ENCODE measurements around the gene AGBL1. TPM values are rescaled to one million over a fixed set of nuclear protein-coding genes. Genes with fewer than 3 reads are reported as not detected.

The AGBL1 gene
- total and polyA plus RNA-seq, 4 donors: not detected

- no peak for DNase-seq (ENCODE audit: low spot score)
- TF ChIP-seq HNF4A (conservative IDR thresholded peaks at IDR 0.05): no peak
- no peak for TF ChIP-seq RXRA (IDR thresholded peaks at IDR 0.05)
- WGBS: 32% methylated on average over 1 of the region's 1 CpG
- Histone ChIP-seq H3K9me3 (ENCODE audit: control insufficient read depth in 4 of 4, low read length in 3 of 4) (peaks cover 0 to 2% (median 0%) of the 10 kb centered on the region in 4 donors), H3K36me3 (ENCODE audit: control insufficient read depth in 4 of 4, insufficient read depth in 3 of 4, low read depth in 1 of 4, low read length in 3 of 4) (no peaks in the 10 kb centered on the region), H3K9ac (ENCODE audit: low read depth in 1 of 2, low read length in 2 of 2) (no peak overlapping the region), H3K4me1 (ENCODE audit: control insufficient read depth in 4 of 4, insufficient read depth in 4 of 4, low read length in 3 of 4) (no peaks in the 10 kb centered on the region), H3K4me3 (ENCODE audit: low read depth in 1 of 3, low read length in 3 of 3) (no peak overlapping the region), H3K27ac (ENCODE audit: low read depth in 1 of 2, low read length in 2 of 2) (no peak overlapping the region), H3K27me3 (ENCODE audit: control insufficient read depth in 4 of 4, insufficient read depth in 4 of 4, low read length in 3 of 4) (peaks cover 0 to 2% (median 0%) of the 10 kb centered on the region in 4 donors)
Observed at GRCh38 chr15:86885616-86886015, 805.9 kb downstream of the AGBL1 start.

GRCh38 chr15:86892774-86893449 is 813.2 kb downstream of the AGBL1 start:
- TF ChIP-seq CTCF (IDR thresholded peaks at IDR 0.05; ENCODE audit: low read depth, low read length, missing input control): no peak
- no peak for TF ChIP-seq TAF1 (conservative IDR thresholded peaks at IDR 0.05)
- no peak for TF ChIP-seq GABPA (IDR thresholded peaks at IDR 0.05 in 1 of 2, conservative IDR thresholded peaks at IDR 0.05 in 1 of 2)
- TF ChIP-seq ZBTB33 (IDR thresholded peaks at IDR 0.05): no peak
- no peak for TF ChIP-seq RAD21 (IDR thresholded peaks at IDR 0.05)
- TF ChIP-seq NR2F2 (IDR thresholded peaks at IDR 0.05): no peak
- TF ChIP-seq SP1 (IDR thresholded peaks at IDR 0.05): no peak
- TF ChIP-seq HNF4G (IDR thresholded peaks at IDR 0.05): no peak
- TF ChIP-seq JUND (IDR thresholded peaks at IDR 0.05): no peak
- TF ChIP-seq EGR1 (IDR thresholded peaks at IDR 0.05; ENCODE audit: low read depth in 2 of 2): no peak
- TF ChIP-seq YY1 (IDR thresholded peaks at IDR 0.05): no peak
- no peak for TF ChIP-seq RXRA (IDR thresholded peaks at IDR 0.05)
- TF ChIP-seq ATF3 (IDR thresholded peaks at IDR 0.05): no peak
- peaks cover 0 to 6% (median 1%) of the 10 kb centered on the region in 4 donors for H3K27me3 ChIP-seq (ENCODE audit: control insufficient read depth in 4 of 4, insufficient read depth in 4 of 4, low read length in 3 of 4)
- H3K9ac ChIP-seq (ENCODE audit: low read depth in 1 of 2, low read length in 2 of 2): no peak overlapping the region
- H3K9me3 ChIP-seq (ENCODE audit: control insufficient read depth in 4 of 4, low read length in 3 of 4): peaks cover 0 to 3% (median 0%) of the 10 kb centered on the region in 4 donors
- no peak overlapping the region for H3K4me3 ChIP-seq (ENCODE audit: low read depth in 1 of 3, low read length in 3 of 3)
- H3K4me1 ChIP-seq (ENCODE audit: control insufficient read depth in 4 of 4, insufficient read depth in 4 of 4, low read length in 3 of 4): no peaks in the 10 kb centered on the region
- no peak overlapping the region for H3K27ac ChIP-seq (ENCODE audit: low read depth in 1 of 2, low read length in 2 of 2)
- H3K36me3 ChIP-seq (ENCODE audit: control insufficient read depth in 4 of 4, insufficient read depth in 3 of 4, low read depth in 1 of 4, low read length in 3 of 4): no peaks in the 10 kb centered on the region
- 36% methylated on average over 10 of the region's 10 CpGs for WGBS
- no peak for DNase-seq (ENCODE audit: low spot score)

- no peak overlapping the region for H3K27ac ChIP-seq (ENCODE audit: low read depth in 1 of 2, low read length in 2 of 2)
- H3K9me3 ChIP-seq (ENCODE audit: control insufficient read depth in 4 of 4, low read length in 3 of 4): peaks cover 0 to 3% (median 0%) of the 10 kb centered on the region in 4 donors
- 53% methylated on average over 3 of the region's 3 CpGs for WGBS
- peaks cover 0 to 6% (median 1%) of the 10 kb centered on the region in 4 donors for H3K27me3 ChIP-seq (ENCODE audit: control insufficient read depth in 4 of 4, insufficient read depth in 4 of 4, low read length in 3 of 4)
- H3K4me3 ChIP-seq (ENCODE audit: low read depth in 1 of 3, low read length in 3 of 3): no peak overlapping the region
- no peak for DNase-seq (ENCODE audit: low spot score)
- no peaks in the 10 kb centered on the region for H3K36me3 ChIP-seq (ENCODE audit: control insufficient read depth in 4 of 4, insufficient read depth in 3 of 4, low read depth in 1 of 4, low read length in 3 of 4)
- no peaks in the 10 kb centered on the region for H3K4me1 ChIP-seq (ENCODE audit: control insufficient read depth in 4 of 4, insufficient read depth in 4 of 4, low read length in 3 of 4)
- H3K9ac ChIP-seq (ENCODE audit: low read depth in 1 of 2, low read length in 2 of 2): no peak overlapping the region
- TF ChIP-seq YY1 (IDR thresholded peaks at IDR 0.05) (no peak), JUND (IDR thresholded peaks at IDR 0.05) (no peak), FOXA2 (IDR thresholded peaks at IDR 0.05) (no peak), RAD21 (IDR thresholded peaks at IDR 0.05) (no peak), CTCF (IDR thresholded peaks at IDR 0.05; ENCODE audit: low read depth, low read length, missing input control) (no peak), ZBTB33 (IDR thresholded peaks at IDR 0.05) (no peak), EGR1 (IDR thresholded peaks at IDR 0.05; ENCODE audit: low read depth in 2 of 2) (no peak), NR2F2 (IDR thresholded peaks at IDR 0.05) (no peak)
Observed at GRCh38 chr15:86894269-86894668, 814.6 kb downstream of the AGBL1 start.
